HG03175 (cell line): Measurements from ENCODE around the gene CFHR2.
"Not testable (repeated sequence)": the region's sequence is repeated elsewhere in the genome, so short reads cannot be mapped to it uniquely, and the experiment has no call there.

Experiments
- ATAC-seq: cut with Tn5 transposase; IDR thresholded peaks from one replicate; pipeline ENCODE4 v1.9.1; 2021; ENCODE audit warnings: mild to moderate bottlenecking, moderate library complexity; ENCODE audit not compliant: unreplicated experiment

Gene CFHR2

GRCh38 chr1:196943568-196943967 lies at the start of gene CFHR2:
Gene CFHR2, plus strand, starts transcription at chr1:196943738. Its CDS starts 143 bp downstream, at chr1:196943881.
- ATAC-seq, result not testable (repeated sequence)

- no peak for ATAC-seq
Measured at GRCh38 chr1:196896355-196896754, 47.2 kb upstream of the CFHR2 start.

- no peak for ATAC-seq
Measured at GRCh38 chr1:196897158-196897828, 46.2 kb upstream of the CFHR2 start.

GRCh38 chr1:196902344-196902743 lies 41.2 kb upstream of the CFHR2 start:
- ATAC-seq, result peak; percentile 57

- no peak for ATAC-seq
Measured at GRCh38 chr1:196910215-196910614, 33.3 kb upstream of the CFHR2 start.

- ATAC-seq, result not testable (repeated sequence)
Measured at GRCh38 chr1:196912283-196912682, 31.3 kb upstream of the CFHR2 start.

GRCh38 chr1:196926839-196927238 lies 16.7 kb upstream of the CFHR2 start:
- ATAC-seq, result not testable (repeated sequence)

GRCh38 chr1:196932853-196933252 lies 10.7 kb upstream of the CFHR2 start:
- ATAC-seq, result not testable (repeated sequence)

GRCh38 chr1:196933531-196934189 lies 9.9 kb upstream of the CFHR2 start:
- ATAC-seq, result no peak

- not testable (repeated sequence) for ATAC-seq
Measured at GRCh38 chr1:196941474-196941873, 2.1 kb upstream of the CFHR2 start.

- ATAC-seq, result peak; percentile 64
Measured at GRCh38 chr1:196951711-196952394, 8.3 kb downstream of the CFHR2 start.

- no peak for ATAC-seq
Measured at GRCh38 chr1:196954778-196955177, 11.2 kb downstream of the CFHR2 start.

- no peak for ATAC-seq
Measured at GRCh38 chr1:196955926-196956325, 12.4 kb downstream of the CFHR2 start.

- no peak for ATAC-seq
Measured at GRCh38 chr1:196960854-196961253, 17.3 kb downstream of the CFHR2 start.

GRCh38 chr1:196970182-196970581 lies 26.6 kb downstream of the CFHR2 start:
- ATAC-seq, result no peak

GRCh38 chr1:196976278-196976677 lies 32.7 kb downstream of the CFHR2 start:
- ATAC-seq, result no peak

GRCh38 chr1:196977278-196977677 lies 33.7 kb downstream of the CFHR2 start, which contains the start of gene CFHR5:
Gene CFHR5, plus strand, starts transcription at chr1:196977556. Its CDS starts 109 bp downstream, at chr1:196977665.
- ATAC-seq, result no peak

GRCh38 chr1:196980859-196981258 lies 37.3 kb downstream of the CFHR2 start:
- ATAC-seq, result no peak

GRCh38 chr1:196982247-196982646 lies 38.7 kb downstream of the CFHR2 start:
- not testable (repeated sequence) for ATAC-seq

- not testable (repeated sequence) for ATAC-seq
Measured at GRCh38 chr1:196991919-196992651, 48.5 kb downstream of the CFHR2 start.

- no peak for ATAC-seq
Measured at GRCh38 chr1:196993916-196994315, 50.4 kb downstream of the CFHR2 start.
